HEK293T (cell line): Measurements from ENCODE around the gene NRXN2.

Experiments used
- CTCF ChIA-PET: fragments of 350-600 bp; formaldehyde crosslinking; extraction: SDS; loops from one replicate; lab custom pipeline; 2021; ENCODE audit warnings: antibody characterized with exemption, inconsistent platforms; lab: Yijun Ruan, JAX
- POLR2A ChIA-PET: fragments of 350-600 bp; formaldehyde crosslinking; extraction: SDS; loops from one replicate; lab custom pipeline; 2020; ENCODE audit warnings: antibody characterized with exemption, inconsistent platforms; lab: Yijun Ruan, JAX
- DNase-seq: peaks from one replicate; pipeline ENCODE4 v3.0.0; 2012; ENCODE audit warnings: mixed read lengths; ENCODE audit errors: extremely low spot score
- ARNT ChIP-seq: fragments of 450-650 bp; IDR thresholded peaks from 2 replicates; pipeline ENCODE4 v1.6.1; 2017; ENCODE audit warnings: mild to moderate bottlenecking
- BHLHE40 ChIP-seq: fragments of 450-650 bp; IDR thresholded peaks from 2 replicates; pipeline ENCODE4 v1.6.1; 2016; ENCODE audit warnings: mild to moderate bottlenecking, moderate library complexity, borderline replicate concordance
- CTBP1 ChIP-seq: fragments of 450-650 bp; IDR thresholded peaks from 2 replicates; pipeline ENCODE4 v1.6.1; 2016; ENCODE audit warnings: borderline replicate concordance
- ELF4 ChIP-seq: fragments of 450-650 bp; IDR thresholded peaks from 2 replicates; pipeline ENCODE4 v1.6.1; 2017; ENCODE audit warnings: antibody characterized with exemption
- FOXA1 ChIP-seq: fragments of 450-650 bp; IDR thresholded peaks from 2 replicates; pipeline ENCODE4 v1.6.1; 2016; ENCODE audit warnings: mild to moderate bottlenecking
- FOXK2 ChIP-seq: fragments of 450-650 bp; IDR thresholded peaks from 2 replicates; pipeline ENCODE4 v1.6.1; 2016; ENCODE audit warnings: mild to moderate bottlenecking
- FOXM1 ChIP-seq: fragments of 450-650 bp; IDR thresholded peaks from 2 replicates; pipeline ENCODE4 v1.6.1; 2017; ENCODE audit warnings: mild to moderate bottlenecking, borderline replicate concordance
- HDGF ChIP-seq: fragments of 450-650 bp; IDR thresholded peaks from 2 replicates; pipeline ENCODE4 v1.6.1; 2017; ENCODE audit warnings: antibody characterized with exemption, borderline replicate concordance
- L3MBTL2 ChIP-seq: fragments of 450-650 bp; conservative IDR thresholded peaks from 2 replicates; pipeline ENCODE4 v1.6.1; 2016; ENCODE audit warnings: mild to moderate bottlenecking
- LEF1 ChIP-seq: fragments of 450-650 bp; IDR thresholded peaks from 2 replicates; pipeline ENCODE4 v1.6.1; 2017; ENCODE audit warnings: mild to moderate bottlenecking, borderline replicate concordance
- NFRKB ChIP-seq: fragments of 450-650 bp; IDR thresholded peaks from 2 replicates; pipeline ENCODE4 v1.6.1; 2016; ENCODE audit warnings: mild to moderate bottlenecking, moderate library complexity
- PKNOX1 ChIP-seq: fragments of 450-650 bp; IDR thresholded peaks from 2 replicates; pipeline ENCODE4 v1.6.1; 2016
- SP1 ChIP-seq: fragments of 450-650 bp; IDR thresholded peaks from 2 replicates; pipeline ENCODE4 v1.6.1; 2017
- SUZ12 ChIP-seq: fragments of 450-650 bp; IDR thresholded peaks from 2 replicates; pipeline ENCODE4 v1.6.1; 2016; ENCODE audit warnings: mild to moderate bottlenecking
- TARDBP ChIP-seq: fragments of 450-650 bp; IDR thresholded peaks from 2 replicates; pipeline ENCODE4 v1.6.1; 2016
- ZNF384 ChIP-seq: fragments of 450-650 bp; IDR thresholded peaks from 2 replicates; pipeline ENCODE4 v1.6.1; 2016

Gene NRXN2

GRCh38 chr11:64752175-64752970 is 29.4 kb upstream of the NRXN2 start:
- CTCF ChIA-PET: interaction anchor here (0.6 kb wide), 1 partner anchor 27 kb away, joined by 3 read pairs; no protein-coding TSS in a partner anchor
- POLR2A ChIA-PET: no interaction called here
- TF ChIP-seq CTBP1: no peak
- no peak for TF ChIP-seq LEF1
- no peak for TF ChIP-seq ELF4
- no peak for TF ChIP-seq TARDBP
- no peak for TF ChIP-seq PKNOX1
- TF ChIP-seq BHLHE40: no peak
- no peak for TF ChIP-seq ZNF384
- TF ChIP-seq SUZ12: no peak
- TF ChIP-seq FOXA1: no peak
- TF ChIP-seq HDGF: no peak
- TF ChIP-seq SP1: no peak
- no peak for DNase-seq

- DNase-seq: no peak
- TF ChIP-seq SUZ12 (no peak), SP1 (no peak), FOXM1 (no peak), HDGF (no peak), ZNF384 (no peak), PKNOX1 (no peak)
- ChIA-PET POLR2A (no interaction called here), CTCF (no interaction called here)
Measured at GRCh38 chr11:64751580-64751979, 28.6 kb upstream of the NRXN2 start.

GRCh38 chr11:64751136-64751535 is 28.1 kb upstream of the NRXN2 start:
- no peak for DNase-seq
- ChIA-PET POLR2A (no interaction called here), CTCF (no interaction called here)
- TF ChIP-seq CTBP1 (no peak), ELF4 (no peak), NFRKB (no peak), ZNF384 (no peak), LEF1 (no peak), L3MBTL2 (no peak), TARDBP (no peak), FOXA1 (no peak), FOXK2 (no peak), SUZ12 (no peak), ARNT (no peak), FOXM1 (no peak), BHLHE40 (no peak)

- ChIA-PET POLR2A (no interaction called here), CTCF (no interaction called here)
- DNase-seq: no peak
- TF ChIP-seq CTBP1 (no peak), SUZ12 (no peak), FOXM1 (no peak), ELF4 (no peak), TARDBP (no peak), NFRKB (no peak), ZNF384 (no peak), SP1 (no peak)
Measured at GRCh38 chr11:64750361-64751054, 27.5 kb upstream of the NRXN2 start.

DNA sequence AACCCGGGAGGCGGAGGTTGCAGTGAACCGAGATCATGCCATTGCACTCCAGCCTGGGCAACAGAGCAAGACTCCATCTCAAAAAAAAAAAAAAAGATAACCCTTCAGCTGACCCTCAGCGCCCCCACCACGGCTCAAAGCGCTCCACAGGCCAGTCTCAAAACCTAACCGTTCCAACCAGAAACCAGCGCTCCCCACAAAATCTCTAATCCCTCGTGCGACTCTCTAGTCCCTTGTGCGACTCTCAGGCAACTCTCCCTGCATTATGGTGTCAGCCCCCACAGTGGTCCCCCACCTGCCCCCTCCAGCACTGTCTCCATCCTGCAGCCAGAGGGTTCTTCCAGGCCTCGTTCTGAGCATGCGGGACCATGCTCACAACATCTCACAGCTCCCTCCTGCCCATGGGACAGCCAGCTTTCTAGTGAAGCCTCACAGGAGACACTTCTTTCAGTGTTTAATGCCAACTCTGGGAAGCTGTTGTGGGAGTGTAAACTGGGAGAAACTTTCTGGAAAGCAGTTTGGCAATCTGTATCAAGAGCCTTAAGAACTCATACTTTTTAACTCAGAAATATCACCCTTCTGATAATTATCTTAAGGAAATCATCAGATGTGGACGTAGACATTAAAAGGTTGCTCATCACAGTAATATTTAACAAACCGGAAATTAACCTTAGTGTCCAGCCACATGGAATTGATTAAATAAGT is 25.1 kb upstream of the NRXN2 start:
- TF ChIP-seq PKNOX1: no peak
- no peak for TF ChIP-seq FOXM1
- TF ChIP-seq LEF1: no peak
- no peak for TF ChIP-seq TARDBP
- no peak for TF ChIP-seq ZNF384
- no peak for TF ChIP-seq FOXA1
- no peak for TF ChIP-seq BHLHE40
- no peak for TF ChIP-seq ARNT
- no peak for TF ChIP-seq HDGF
- TF ChIP-seq FOXK2: no peak
- TF ChIP-seq SP1: no peak
- TF ChIP-seq SUZ12: no peak
- TF ChIP-seq ELF4: no peak
- no peak for TF ChIP-seq CTBP1
- no peak for TF ChIP-seq L3MBTL2
- no peak for TF ChIP-seq NFRKB
- POLR2A ChIA-PET: interaction anchor here (1.2 kb wide), 1 partner anchor 29 kb away, joined by 3 read pairs; no protein-coding TSS in a partner anchor
- no peak for DNase-seq
- CTCF ChIA-PET: no interaction called here
